ENCODE results near the gene TMPRSS5.

- TF ChIP-seq POLR2AphosphoS5 (IDR thresholded peaks at IDR 0.05) (no peak), RAD21 (conservative IDR thresholded peaks at IDR 0.05) (no peak), CTCF (IDR thresholded peaks at IDR 0.05; ENCODE audit: poor library complexity, severe bottlenecking) (no peak), EP300 (conservative IDR thresholded peaks at IDR 0.05; ENCODE audit: poor library complexity, severe bottlenecking) (no peak), REST (IDR thresholded peaks at IDR 0.05; ENCODE audit: borderline replicate concordance) (no peak), TAF1 (IDR thresholded peaks at IDR 0.05; ENCODE audit: low read depth) (no peak), EZH2 (IDR thresholded peaks at IDR 0.05; ENCODE audit: borderline replicate concordance, insufficient read depth, low read length, poor library complexity, severe bottlenecking) (no peak), SMC3 (conservative IDR thresholded peaks at IDR 0.05; ENCODE audit: poor library complexity) (no peak)
Measured at GRCh38 chr11:113697111-113697510, 9.0 kb downstream of the TMPRSS5 start.
